Measurements from ENCODE around the gene FBXL7. TPM values are rescaled to one million over a fixed set of nuclear protein-coding genes. Genes with fewer than 3 reads are reported as not detected.

Gene FBXL7
- total RNA-seq, 2 experiments from 2014 or later: not detected

- Mint-ChIP-seq H3K27ac (no peak overlapping the region), H3K4me3 (no peak overlapping the region), H3K36me3 (ENCODE audit: low read depth) (no peaks in the 10 kb centered on the region), H3K4me1 (ENCODE audit: low read depth) (no peaks in the 10 kb centered on the region), H3K9me3 (peaks cover 9% of the 10 kb centered on the region), H3K27me3 (no peaks in the 10 kb centered on the region)
- ChIA-PET CTCF (no interaction called here), POLR2A (no interaction called here)
- Histone ChIP-seq H3K27me3 (ENCODE audit: control insufficient read depth in 1 of 2, insufficient read depth in 2 of 2, low read length in 2 of 2) (no peaks in the 10 kb centered on the region), H3K36me3 (ENCODE audit: insufficient read depth, low read length) (no peaks in the 10 kb centered on the region), H3K4me1 (ENCODE audit: insufficient read depth, low read length) (no peaks in the 10 kb centered on the region), H3K4me3 (ENCODE audit: low read length) (no peak overlapping the region), H3K27ac (ENCODE audit: low read depth in 1 of 2, low read length in 2 of 2) (no peak overlapping the region), H3K9me3 (ENCODE audit: control insufficient read depth in 1 of 2, insufficient read depth in 1 of 2, low read length in 2 of 2) (peaks cover 0 to 5% of the 10 kb centered on the region in 2 experiments)
- DNase-seq (no peak), ATAC-seq (ENCODE audit: poor library complexity) (no peak)
- TF ChIP-seq CTCF (IDR thresholded peaks at IDR 0.05): no peak
- intact Hi-C loops (cut with DNase I, micrococcal nuclease): no loop called here
Observed at GRCh38 chr5:15560421-15560820, 60.4 kb downstream of the FBXL7 start.

- POLR2A ChIA-PET: no interaction called here
- Histone ChIP-seq H3K4me1 (ENCODE audit: insufficient read depth, low read length) (no peaks in the 10 kb centered on the region), H3K27ac (ENCODE audit: low read depth in 1 of 2, low read length in 2 of 2) (no peak overlapping the region), H3K36me3 (ENCODE audit: insufficient read depth, low read length) (no peaks in the 10 kb centered on the region), H3K9me3 (ENCODE audit: control insufficient read depth in 1 of 2, insufficient read depth in 1 of 2, low read length in 2 of 2) (no peaks in the 10 kb centered on the region), H3K27me3 (ENCODE audit: control insufficient read depth in 1 of 2, insufficient read depth in 2 of 2, low read length in 2 of 2) (no peaks in the 10 kb centered on the region), H3K4me3 (ENCODE audit: low read length) (no peak overlapping the region)
- ATAC-seq (ENCODE audit: poor library complexity): no peak
- intact Hi-C loops (cut with DNase I, micrococcal nuclease): no loop called here
- CTCF ChIA-PET: no interaction called here
- Mint-ChIP-seq H3K4me3 (no peak overlapping the region), H3K4me1 (ENCODE audit: low read depth) (no peaks in the 10 kb centered on the region), H3K27ac (no peak overlapping the region), H3K9me3 (peaks cover 6% of the 10 kb centered on the region), H3K36me3 (ENCODE audit: low read depth) (no peaks in the 10 kb centered on the region), H3K27me3 (no peaks in the 10 kb centered on the region)
- TF ChIP-seq CTCF (IDR thresholded peaks at IDR 0.05): no peak
- DNase-seq: no peak
Observed at GRCh38 chr5:15564523-15564922, 64.5 kb downstream of the FBXL7 start.

- ChIA-PET CTCF (no interaction called here), POLR2A (no interaction called here)
- H3K4me3 ChIP-seq (ENCODE audit: low read length): no peak overlapping the region
- DNase-seq: no peak
- Mint-ChIP-seq H3K36me3 (ENCODE audit: low read depth) (no peaks in the 10 kb centered on the region), H3K27ac (no peak overlapping the region), H3K9me3 (peaks cover 6% of the 10 kb centered on the region), H3K4me1 (ENCODE audit: low read depth) (no peaks in the 10 kb centered on the region), H3K4me3 (no peak overlapping the region), H3K27me3 (no peaks in the 10 kb centered on the region)
- TF ChIP-seq CTCF (IDR thresholded peaks at IDR 0.05): no peak
- H3K27me3 ChIP-seq (ENCODE audit: control insufficient read depth in 1 of 2, insufficient read depth in 2 of 2, low read length in 2 of 2): no peaks in the 10 kb centered on the region
- intact Hi-C loops (cut with DNase I, micrococcal nuclease): no loop called here
- ATAC-seq (ENCODE audit: poor library complexity): no peak
- no peaks in the 10 kb centered on the region for H3K4me1 ChIP-seq (ENCODE audit: insufficient read depth, low read length)
- no peaks in the 10 kb centered on the region for H3K9me3 ChIP-seq (ENCODE audit: control insufficient read depth in 1 of 2, insufficient read depth in 1 of 2, low read length in 2 of 2)
- no peak overlapping the region for H3K27ac ChIP-seq (ENCODE audit: low read depth in 1 of 2, low read length in 2 of 2)
- no peaks in the 10 kb centered on the region for H3K36me3 ChIP-seq (ENCODE audit: insufficient read depth, low read length)
Observed at GRCh38 chr5:15564957-15565356, 65.0 kb downstream of the FBXL7 start.
